Measurements from ENCODE around the gene TCERG1L.
"Not testable (repeated sequence)": the region's sequence is repeated elsewhere in the genome, so short reads cannot be mapped to it uniquely, and the experiment has no call there.

Gene TCERG1L

GRCh38 chr10:131100418-131101410 is 210.8 kb downstream of the TCERG1L start:
- not testable (repeated sequence) for DNase-seq (ENCODE audit: low read depth in 2 of 2)

GRCh38 chr10:131099028-131099726 is 212.3 kb downstream of the TCERG1L start:
- DNase-seq (ENCODE audit: low read depth in 2 of 2), result no peak

GRCh38 chr10:131098416-131098952 is 213.0 kb downstream of the TCERG1L start:
- no peak for DNase-seq (ENCODE audit: low read depth in 2 of 2)

GRCh38 chr10:131096031-131096430 is 215.5 kb downstream of the TCERG1L start:
- no peak for DNase-seq (ENCODE audit: low read depth in 2 of 2)

GRCh38 chr10:131095313-131095580 is 216.3 kb downstream of the TCERG1L start:
- DNase-seq (ENCODE audit: low read depth in 2 of 2), result no peak

- no peak for DNase-seq (ENCODE audit: low read depth in 2 of 2)
Observed at GRCh38 chr10:131094527-131095312, 216.8 kb downstream of the TCERG1L start.

GRCh38 chr10:131093795-131094366 is 217.6 kb downstream of the TCERG1L start:
- no peak for DNase-seq (ENCODE audit: low read depth in 2 of 2)

GRCh38 chr10:131093346-131093745 is 218.2 kb downstream of the TCERG1L start:
- DNase-seq (ENCODE audit: low read depth in 2 of 2), result no peak

- no peak for DNase-seq (ENCODE audit: low read depth in 2 of 2)
Observed at GRCh38 chr10:131092876-131093275, 218.6 kb downstream of the TCERG1L start.

- no peak for DNase-seq (ENCODE audit: low read depth in 2 of 2)
Observed at GRCh38 chr10:131092386-131092785, 219.1 kb downstream of the TCERG1L start.

- no peak for DNase-seq (ENCODE audit: low read depth in 2 of 2)
Observed at GRCh38 chr10:131091682-131092081, 219.8 kb downstream of the TCERG1L start.

- no peak for DNase-seq (ENCODE audit: low read depth in 2 of 2)
Observed at GRCh38 chr10:131090761-131091661, 220.5 kb downstream of the TCERG1L start.

- no peak for DNase-seq (ENCODE audit: low read depth in 2 of 2)
Observed at GRCh38 chr10:131089861-131090260, 221.7 kb downstream of the TCERG1L start.

GRCh38 chr10:131089150-131089549 is 222.4 kb downstream of the TCERG1L start:
- no peak for DNase-seq (ENCODE audit: low read depth in 2 of 2)

GRCh38 chr10:131088619-131089018 is 222.9 kb downstream of the TCERG1L start:
- no peak for DNase-seq (ENCODE audit: low read depth in 2 of 2)

- DNase-seq (ENCODE audit: low read depth in 2 of 2), result no peak
Observed at GRCh38 chr10:131087464-131088215, 223.9 kb downstream of the TCERG1L start.

- DNase-seq (ENCODE audit: low read depth in 2 of 2), result no peak
Observed at GRCh38 chr10:131086511-131086910, 225.0 kb downstream of the TCERG1L start.

- no peak for DNase-seq (ENCODE audit: low read depth in 2 of 2)
Observed at GRCh38 chr10:131086094-131086493, 225.4 kb downstream of the TCERG1L start.

- no peak for DNase-seq (ENCODE audit: low read depth in 2 of 2)
Observed at GRCh38 chr10:131085091-131085860, 226.2 kb downstream of the TCERG1L start.

All from stimulated activated CD8-positive, alpha-beta memory T cell treated with anti-CD3 and anti-CD28 coated beads, Interleukin-2, amount 100 ng/mL, for 48 hours (primary cell).